Keratinocyte (primary cell): ENCODE results near the gene RSPRY1. TPM values are rescaled to one million over a fixed set of nuclear protein-coding genes. Genes with fewer than 3 reads are reported as not detected.

Source experiments
- DNase-seq: peaks from one replicate; pipeline ENCODE4 v3.0.0-alpha.2; 2011; ENCODE audit warnings: low read depth, missing footprints, low spot score
- FAIRE-seq: peaks from 2 replicates; lab custom pipeline; 2011; peaks lifted over from hg19 to GRCh38; lab: Jason Lieb, UNC
- H2AFZ ChIP-seq: 2 replicates; pipeline ENCODE4 v1.6.0; 2012; ENCODE audit warnings: low read length, control low read depth, inconsistent platforms; ENCODE audit not compliant: control insufficient read depth
- H3K27ac ChIP-seq: 2 replicates; pipeline ENCODE4 v1.5.1; 2011; ENCODE audit warnings: low read length; ENCODE audit not compliant: control insufficient read depth, insufficient read depth
- H3K27me3 ChIP-seq: 3 replicates; pipeline ENCODE4 v1.6.0; 2011; ENCODE audit warnings: low read length; ENCODE audit not compliant: control insufficient read depth, insufficient read depth; ENCODE audit errors: extremely low read depth
- H3K36me3 ChIP-seq, 2 experiments: 2 replicates in 1 of 2; 3 replicates in 1 of 2; pipeline ENCODE4 v1.5.1; 2011; ENCODE audit warnings: low read length in 2 of 2, mild to moderate bottlenecking in 1 of 2; ENCODE audit not compliant: control insufficient read depth in 2 of 2, insufficient read depth in 2 of 2; ENCODE audit errors: extremely low read depth in 1 of 2
- H3K4me1 ChIP-seq: 3 replicates; pipeline ENCODE4 v1.5.1; 2011; ENCODE audit warnings: low read length; ENCODE audit not compliant: control insufficient read depth, insufficient read depth; ENCODE audit errors: extremely low read depth
- H3K4me2 ChIP-seq: 3 replicates; pipeline ENCODE4 v1.6.0; 2011; ENCODE audit warnings: low read depth, low read length; ENCODE audit not compliant: control insufficient read depth, insufficient read depth; ENCODE audit errors: extremely low read depth
- H3K4me3 ChIP-seq, 3 experiments: fragments of 200-600 bp in 1 of 3; sonication (generic) in 1 of 3; 2 replicates in 2 of 3; 3 replicates in 1 of 3; pipeline ENCODE4 v1.5.1; 2011 to 2016; ENCODE audit warnings: low read length in 3 of 3, mild to moderate bottlenecking in 3 of 3, control low read depth in 2 of 3, inconsistent platforms in 1 of 3, low read depth in 1 of 3, mixed read lengths in 1 of 3, mixed run types in 1 of 3, moderate library complexity in 1 of 3; ENCODE audit not compliant: control insufficient read depth in 2 of 3, insufficient read depth in 2 of 3; ENCODE audit errors: extremely low read depth in 1 of 3
- H3K79me2 ChIP-seq: 2 replicates; pipeline ENCODE4 v1.6.0; 2012; ENCODE audit warnings: low read length; ENCODE audit not compliant: control insufficient read depth, insufficient read depth
- H3K9ac ChIP-seq: 3 replicates; pipeline ENCODE4 v1.6.0; 2011; ENCODE audit warnings: low read length; ENCODE audit not compliant: control insufficient read depth, insufficient read depth; ENCODE audit errors: extremely low read depth
- H3K9me1 ChIP-seq: 3 replicates; pipeline ENCODE4 v1.6.0; 2011; ENCODE audit warnings: low read length; ENCODE audit not compliant: control insufficient read depth, insufficient read depth; ENCODE audit errors: extremely low read depth
- H3K9me3 ChIP-seq: 2 replicates; pipeline ENCODE4 v1.5.1; 2012; ENCODE audit warnings: low read depth, low read length; ENCODE audit not compliant: control insufficient read depth
- H4K20me1 ChIP-seq: 3 replicates; pipeline ENCODE4 v1.6.0; 2011; ENCODE audit warnings: low read length; ENCODE audit not compliant: control insufficient read depth, insufficient read depth; ENCODE audit errors: extremely low read depth
- CTCF ChIP-seq, 3 experiments: IDR thresholded peaks in 1 of 3; conservative IDR thresholded peaks in 1 of 3; optimal IDR thresholded peaks in 1 of 3; 2 replicates in 2 of 3; 3 replicates in 1 of 3; pipeline versions ENCODE3 to v1.5.1; 2011; ENCODE audit warnings: low read length in 3 of 3, mild to moderate bottlenecking in 3 of 3, moderate library complexity in 2 of 3, control low read depth in 1 of 3, inconsistent platforms in 1 of 3; ENCODE audit not compliant: insufficient read depth in 2 of 3; ENCODE audit errors: extremely low read depth in 1 of 3
- EZH2 ChIP-seq: IDR thresholded peaks from one replicate; pipeline ENCODE4 v1.6.1; 2012; ENCODE audit warnings: inconsistent platforms, mild to moderate bottlenecking, low read length, moderate library complexity
- dilution Hi-C: fragments of 300-500 bp; cut with MboI; formaldehyde crosslinking; loops from one replicate; pipeline ENCODE4 v1.7.0; 2020; ENCODE audit warnings: low sequenced_read_pairs; ENCODE audit not compliant: extremely low pct_ligation_motif_present
- polyA plus RNA-seq, 5 experiments: library from polyadenylated mRNA; depleted of rRNA in 3 of 5; stranded (reverse) in 3 of 5; stranded (forward) in 1 of 5; unstranded in 1 of 5; fragments of >200 nt; gene quantifications; 1 replicate in 1 of 5; 2 replicates in 3 of 5; 3 replicates in 1 of 5; pipeline versions ENCODE4 v1.2.1 to v1.2.3, GENCODE V29; 2011 to 2012; ENCODE audit warnings: missing spikeins in 2 of 5, low read depth in 1 of 5, low replicate concordance in 1 of 5

The RSPRY1 gene
- polyA plus RNA-seq, 1 donor (not counting 4 experiments of a cell fraction or from before 2014, with no cell fraction given): 42.2 TPM

- DNase-seq (no peak), FAIRE-seq (no peak)
- Histone ChIP-seq H3K79me2 (peaks cover 2% of the 10 kb centered on the region), H3K4me2 (no peak overlapping the region), H3K4me3 (no peak overlapping the region), H3K27ac (no peak overlapping the region), H3K4me1 (peaks cover 17% of the 10 kb centered on the region), H3K36me3 (peaks cover 11 to 24% of the 10 kb centered on the region in 2 experiments), H2AFZ (no peak overlapping the region), H3K9me3 (no peaks in the 10 kb centered on the region), H4K20me1 (no peaks in the 10 kb centered on the region), H3K9me1 (no peaks in the 10 kb centered on the region), H3K9ac (no peak overlapping the region), H3K27me3 (no peaks in the 10 kb centered on the region)
- TF ChIP-seq CTCF (optimal IDR thresholded peaks at IDR 0.05 in 1 of 3, IDR thresholded peaks at IDR 0.05 in 1 of 3, conservative IDR thresholded peaks at IDR 0.05 in 1 of 3; ENCODE audit: extremely low read depth in 1 of 3, insufficient read depth in 2 of 3, low read length in 3 of 3) (no peak), EZH2 (no peak)
- dilution Hi-C loops: no loop called here
Observed at GRCh38 chr16:57209780-57210179, 23.7 kb downstream of the RSPRY1 start.

- peak; percentile 84 for FAIRE-seq
- DNase-seq: no peak
- Histone ChIP-seq H3K4me3 (no peak overlapping the region), H3K9ac (peak overlapping the region; percentile 24), H3K27me3 (no peaks in the 10 kb centered on the region), H3K9me3 (peaks cover 20% of the 10 kb centered on the region), H3K4me1 (peaks cover 17% of the 10 kb centered on the region), H3K9me1 (no peaks in the 10 kb centered on the region), H3K79me2 (no peaks in the 10 kb centered on the region), H3K27ac (peak overlapping the region; percentile 70), H4K20me1 (no peaks in the 10 kb centered on the region), H3K4me2 (peak overlapping the region; percentile 45), H2AFZ (no peak overlapping the region), H3K36me3 (peaks cover 25 to 36% of the 10 kb centered on the region in 2 experiments)
- TF ChIP-seq EZH2: no peak
- TF ChIP-seq CTCF (optimal IDR thresholded peaks at IDR 0.05 in 1 of 3, IDR thresholded peaks at IDR 0.05 in 1 of 3, conservative IDR thresholded peaks at IDR 0.05 in 1 of 3; ENCODE audit: extremely low read depth in 1 of 3, insufficient read depth in 2 of 3, low read length in 3 of 3): no peak
- dilution Hi-C loops: no loop called here
Observed at GRCh38 chr16:57213462-57213861, 27.3 kb downstream of the RSPRY1 start.
